ENCODE data around the gene FIBP.
"Not testable (repeated sequence)": the region's sequence is repeated elsewhere in the genome, so short reads cannot be mapped to it uniquely, and the experiment has no call there.

The FIBP gene

GRCh38 chr11:65850217-65851082 is 37.8 kb downstream of the FIBP start:
- H3K4me3 ChIP-seq (replicated peaks; ENCODE audit: low read depth, low read length), result no peak overlapping the region
- no peak for DNase-seq (ENCODE audit: extremely low read depth, low read depth)
- TF ChIP-seq CTCF (IDR thresholded peaks at IDR 0.05; ENCODE audit: low read depth, low read length, missing control alignments), result no peak

GRCh38 chr11:65849771-65850216 is 38.5 kb downstream of the FIBP start:
- no peak for TF ChIP-seq CTCF (IDR thresholded peaks at IDR 0.05; ENCODE audit: low read depth, low read length, missing control alignments)
- no peak for DNase-seq (ENCODE audit: extremely low read depth, low read depth)
- H3K4me3 ChIP-seq (replicated peaks; ENCODE audit: low read depth, low read length), result no peak overlapping the region

GRCh38 chr11:65849366-65849765 is 38.9 kb downstream of the FIBP start:
- no peak overlapping the region for H3K4me3 ChIP-seq (replicated peaks; ENCODE audit: low read depth, low read length)
- DNase-seq (ENCODE audit: extremely low read depth, low read depth), result no peak
- no peak for TF ChIP-seq CTCF (IDR thresholded peaks at IDR 0.05; ENCODE audit: low read depth, low read length, missing control alignments)

- not testable (repeated sequence) for DNase-seq (ENCODE audit: extremely low read depth, low read depth); H3K4me3 ChIP-seq (replicated peaks; ENCODE audit: low read depth, low read length)
Measured at GRCh38 chr11:65848693-65849092, 39.6 kb downstream of the FIBP start.

GRCh38 chr11:65847746-65848145 is 40.5 kb downstream of the FIBP start:
- TF ChIP-seq CTCF (IDR thresholded peaks at IDR 0.05; ENCODE audit: low read depth, low read length, missing control alignments), result no peak
- no peak overlapping the region for H3K4me3 ChIP-seq (replicated peaks; ENCODE audit: low read depth, low read length)
- no peak for DNase-seq (ENCODE audit: extremely low read depth, low read depth)

GRCh38 chr11:65844231-65844872 is 43.9 kb downstream of the FIBP start:
- DNase-seq (ENCODE audit: extremely low read depth, low read depth), result no peak
- TF ChIP-seq CTCF (IDR thresholded peaks at IDR 0.05; ENCODE audit: low read depth, low read length, missing control alignments), result no peak
- no peak overlapping the region for H3K4me3 ChIP-seq (replicated peaks; ENCODE audit: low read depth, low read length)

- no peak for TF ChIP-seq CTCF (IDR thresholded peaks at IDR 0.05; ENCODE audit: low read depth, low read length, missing control alignments)
- no peak overlapping the region for H3K4me3 ChIP-seq (replicated peaks; ENCODE audit: low read depth, low read length)
Measured at GRCh38 chr11:65843811-65844210, 44.5 kb downstream of the FIBP start.

More at GRCh38 chr11:65843811-65844210, 44.5 kb downstream of the FIBP start:
- no peak for DNase-seq (ENCODE audit: extremely low read depth, low read depth)

Measured in HFF-Myc (cell line).